WI38 (cell line): ENCODE results near the gene LLCFC1.

Source experiments
- H3K4me3 ChIP-seq: 2 replicates; pipeline ENCODE4 v1.5.1; 2011; ENCODE audit warnings: low read depth, mild to moderate bottlenecking, control low read depth, low read length
- CTCF ChIP-seq: IDR thresholded peaks from 2 replicates; pipeline ENCODE4 v1.5.1; 2012; ENCODE audit warnings: low read depth, mild to moderate bottlenecking, control low read depth, low read length

The LLCFC1 gene

GRCh38 chr7:142941541-142941940 is 2.3 kb downstream of the LLCFC1 start:
- H3K4me3 ChIP-seq: no peak overlapping the region
- no peak for TF ChIP-seq CTCF

- no peak for TF ChIP-seq CTCF
- H3K4me3 ChIP-seq: no peak overlapping the region
These were observed 3.5 kb downstream of the LLCFC1 start for GRCh38 chr7:142942746-142943145.

DNA sequence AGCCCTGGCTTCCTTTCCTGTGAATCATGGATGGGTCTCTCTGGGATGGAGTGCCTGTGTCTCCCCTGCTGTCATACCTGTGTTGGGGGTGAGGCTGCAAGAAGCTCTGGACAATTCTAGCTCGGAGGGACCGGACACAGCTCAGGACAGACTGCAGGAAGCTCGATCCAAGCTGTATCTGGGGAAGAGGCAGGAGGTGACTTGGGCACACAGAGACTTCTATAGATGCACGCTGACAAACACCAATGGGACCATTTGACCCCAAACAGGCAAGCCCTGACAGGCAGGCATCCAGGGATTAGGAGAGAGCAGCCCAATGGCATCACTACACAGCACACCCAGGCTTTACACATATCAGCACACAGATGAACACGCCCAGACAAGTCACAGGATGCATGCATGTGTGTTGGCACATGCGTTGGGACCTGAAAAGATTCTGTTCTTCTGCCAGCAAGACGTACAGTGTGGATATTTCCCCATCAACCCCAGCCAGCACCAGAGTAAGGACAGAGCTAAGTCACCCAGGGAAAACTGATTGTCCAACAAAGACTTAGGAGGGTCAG is 4.5 kb downstream of the LLCFC1 start:
- TF ChIP-seq CTCF: no peak
- no peak overlapping the region for H3K4me3 ChIP-seq

DNA sequence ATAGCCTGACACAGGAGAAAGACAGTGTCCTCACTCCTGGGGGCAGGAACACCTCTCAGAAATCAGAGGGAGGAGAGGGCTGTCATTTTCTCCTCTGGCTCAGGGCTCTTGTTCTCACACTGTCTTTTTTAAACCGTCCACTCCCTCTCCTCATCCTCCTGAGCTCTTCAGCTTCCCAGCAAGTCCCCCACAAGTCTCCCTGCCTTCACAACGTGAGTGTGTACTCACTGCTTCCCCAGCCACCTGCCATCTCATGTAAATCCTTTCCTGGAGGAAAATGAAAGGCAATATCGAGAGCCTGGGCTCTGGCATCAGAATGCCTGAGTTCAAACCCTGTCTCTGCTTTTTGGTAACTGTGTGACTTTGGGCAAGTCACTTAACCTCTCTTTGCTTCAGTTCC is 5.7 kb downstream of the LLCFC1 start:
- no peak overlapping the region for H3K4me3 ChIP-seq
- TF ChIP-seq CTCF: no peak

GRCh38 chr7:142948603-142949002 is 9.3 kb downstream of the LLCFC1 start:
- H3K4me3 ChIP-seq: no peak overlapping the region
- TF ChIP-seq CTCF: no peak

DNA sequence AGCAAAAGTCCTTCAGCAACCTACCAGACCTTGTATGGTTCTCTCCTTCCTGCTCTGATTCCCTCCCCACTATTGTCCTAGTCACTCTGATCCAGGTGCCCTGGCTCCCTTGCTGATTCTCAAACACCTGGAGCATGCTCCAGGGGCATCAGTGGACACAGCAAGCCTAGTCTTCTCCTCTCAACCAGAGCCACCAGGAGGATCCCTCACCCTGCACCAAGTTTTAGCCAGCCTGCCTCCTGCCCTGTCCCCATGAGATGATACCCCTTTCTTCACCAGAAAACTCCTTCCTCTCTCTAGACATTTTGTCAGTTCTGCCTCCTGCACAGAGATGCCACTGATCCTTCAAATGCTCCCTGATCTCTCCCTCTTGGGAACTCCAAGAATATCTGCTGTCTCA is 11.0 kb downstream of the LLCFC1 start:
- H3K4me3 ChIP-seq: no peak overlapping the region

More for the DNA sequence above, 11.0 kb downstream of the LLCFC1 start:
- TF ChIP-seq CTCF: no peak
